ENCODE measurements around the gene RNF114. TPM values are rescaled to one million over a fixed set of nuclear protein-coding genes. Genes with fewer than 3 reads are reported as not detected.
A peak's percentile ranks its signal among the peaks of the same experiment; 100 is the strongest.
"Not testable (repeated sequence)": the region's sequence is repeated elsewhere in the genome, so short reads cannot be mapped to it uniquely, and the experiment has no call there.

RNF114 gene
- total RNA-seq, 1 donor from 2014 or later = 38.7 TPM

DNA sequence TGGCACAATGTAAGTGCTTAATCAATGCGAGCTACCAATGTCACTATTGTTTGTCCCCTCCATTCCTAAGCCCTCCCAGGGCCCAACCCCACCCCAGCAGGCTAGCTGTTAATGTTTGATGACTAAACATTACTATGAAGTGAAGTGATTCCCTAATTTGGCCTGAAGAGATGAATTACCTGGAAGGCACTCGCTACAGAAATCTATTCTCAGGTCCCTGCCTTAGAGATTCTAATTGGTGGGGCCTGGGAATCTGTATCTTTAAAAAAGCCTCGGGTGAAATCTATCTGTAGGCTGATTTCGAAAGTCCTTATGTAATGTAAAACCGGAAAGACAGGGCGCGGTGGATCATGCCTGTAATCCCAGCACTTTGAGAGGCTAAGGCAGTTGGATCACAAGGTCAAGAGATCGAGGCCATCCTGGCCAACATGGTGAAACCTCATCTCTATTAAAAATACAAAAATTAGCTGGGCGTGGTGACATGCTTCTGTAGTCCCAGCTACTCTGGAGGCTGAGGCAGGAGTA is 29.6 kb downstream of the RNF114 start:
- DNase-seq = no peak

GRCh38 chr20:49966861-49967260 is 30.7 kb downstream of the RNF114 start:
- DNase-seq = no peak

DNA sequence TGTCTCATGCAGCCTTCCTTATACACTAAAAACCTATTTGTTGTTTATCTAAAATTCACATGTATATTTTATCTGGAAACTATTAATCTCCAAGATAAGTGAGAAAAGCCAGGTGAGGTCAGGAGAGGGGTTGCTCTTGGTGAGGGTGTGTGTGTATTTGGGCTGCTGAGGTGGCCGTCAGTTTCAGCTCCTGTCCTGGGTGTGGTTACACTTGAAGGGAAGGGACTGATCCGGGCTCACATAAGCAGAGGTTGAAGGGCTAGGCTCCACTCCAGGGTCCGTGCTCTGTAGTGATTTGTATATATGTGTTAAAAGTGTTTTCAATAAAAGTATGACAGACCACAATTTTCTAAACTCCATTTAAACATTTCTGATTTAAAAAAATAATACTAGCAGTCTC is 33.0 kb downstream of the RNF114 start:
- DNase-seq = no peak

- no peak for DNase-seq
These were observed 33.7 kb downstream of the RNF114 start for GRCh38 chr20:49969946-49970345.

DNA sequence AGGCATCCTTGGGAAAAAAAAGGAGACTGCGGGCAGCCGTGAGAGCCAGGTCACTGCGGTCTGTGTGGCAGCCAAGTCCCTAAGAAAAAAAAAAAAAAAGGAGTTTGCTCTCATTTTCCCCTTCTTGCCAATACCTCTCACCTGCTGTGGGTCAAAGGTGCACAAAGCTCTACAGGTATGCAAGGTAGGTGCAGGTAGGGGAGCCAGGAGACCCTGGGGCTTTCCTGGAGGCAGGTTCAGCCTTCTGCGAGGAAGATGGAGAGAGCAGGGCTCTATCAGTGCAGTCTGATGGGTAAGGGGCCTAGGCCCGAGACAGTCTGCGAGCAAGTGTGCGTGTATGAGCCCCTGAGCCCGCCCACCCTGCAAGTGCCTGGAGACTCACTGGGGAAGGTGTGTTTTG is 34.3 kb downstream of the RNF114 start:
- no peak for DNase-seq

GRCh38 chr20:49973981-49974380 is 37.8 kb downstream of the RNF114 start:
- no peak for DNase-seq

GRCh38 chr20:49976542-49976941 is 40.3 kb downstream of the RNF114 start:
- DNase-seq = no peak

DNA sequence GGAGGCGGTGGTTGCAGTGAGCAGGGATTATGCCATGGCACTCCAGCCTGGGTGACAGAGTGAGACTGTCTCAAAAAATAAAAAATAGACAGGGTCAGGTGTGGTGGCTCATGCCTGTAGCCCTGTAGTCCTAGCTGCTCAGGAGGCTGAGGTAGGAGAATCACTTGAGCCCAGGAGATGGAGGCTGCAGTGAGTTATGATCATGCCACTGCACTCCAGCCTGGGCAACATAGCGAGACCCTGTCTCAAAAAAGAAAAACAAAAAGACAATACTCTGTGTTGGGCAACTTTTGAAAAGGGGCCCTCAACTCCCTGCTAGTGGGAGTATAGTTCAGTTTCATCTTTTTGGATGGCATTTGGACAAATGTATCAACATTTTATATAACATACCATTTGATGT is 41.5 kb downstream of the RNF114 start:
- DNase-seq = not testable (repeated sequence)

- DNase-seq = no peak
These were observed 42.5 kb downstream of the RNF114 start for GRCh38 chr20:49978685-49979029.

- peak; percentile 5 for DNase-seq
These were observed 43.0 kb downstream of the RNF114 start for GRCh38 chr20:49979030-49979832.

DNA sequence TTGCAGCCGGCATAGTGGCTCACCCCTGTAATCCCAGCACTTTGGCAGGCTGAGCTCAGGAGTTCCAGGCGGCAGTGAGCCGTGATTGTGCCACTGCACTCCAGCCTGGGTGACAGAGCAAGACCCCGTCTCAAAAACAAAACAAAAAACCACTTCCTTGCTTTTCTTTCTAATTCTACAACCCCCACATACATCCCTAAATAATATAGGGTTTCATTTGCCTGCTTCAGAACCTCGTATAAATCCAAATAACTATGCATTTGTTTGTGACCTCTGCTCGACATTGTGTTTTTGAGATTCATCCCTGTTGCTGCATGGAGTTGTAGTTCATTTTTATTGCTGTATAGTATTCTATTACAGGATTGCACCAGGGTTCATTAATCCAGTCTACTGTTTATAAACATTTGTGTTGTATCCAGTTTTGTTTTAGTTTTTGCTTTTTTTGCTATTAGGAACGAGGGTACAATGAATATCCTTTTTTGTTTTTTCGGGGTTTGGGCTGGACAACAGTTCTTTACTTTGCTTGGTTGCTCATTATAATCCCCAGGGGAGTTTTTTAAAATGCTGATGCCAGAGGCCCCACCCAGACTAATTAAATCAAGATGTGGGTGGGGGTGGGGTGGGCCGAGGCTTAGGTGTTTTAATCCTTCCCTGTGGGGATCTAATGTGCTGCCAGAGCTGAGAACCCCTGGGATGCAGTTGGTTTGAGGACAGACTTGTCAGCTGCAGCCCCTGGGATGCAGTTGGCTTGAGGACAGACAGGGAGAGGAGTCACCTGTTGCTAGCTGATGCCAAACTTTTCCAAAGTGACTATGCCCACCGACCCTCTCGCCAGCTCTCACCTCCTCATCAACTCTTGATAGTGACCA is 44.2 kb downstream of the RNF114 start:
- no peak for DNase-seq

GRCh38 chr20:49981218-49982071 is 45.2 kb downstream of the RNF114 start:
- DNase-seq = no peak

DNA sequence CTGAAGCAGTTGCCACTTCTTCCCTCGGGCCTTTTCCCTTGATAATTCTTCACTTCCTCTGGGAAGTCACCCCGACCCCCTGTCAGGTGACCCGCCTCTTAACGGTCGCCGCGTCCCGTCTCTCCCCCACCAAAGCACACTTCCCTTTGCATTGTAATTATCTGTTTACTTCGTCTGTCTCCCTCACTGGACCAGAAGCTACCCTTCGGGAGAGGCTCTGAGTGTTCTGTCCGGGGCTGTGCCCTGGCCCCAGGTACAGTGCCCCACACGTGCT is 45.8 kb downstream of the RNF114 start:
- no peak for DNase-seq

DNA sequence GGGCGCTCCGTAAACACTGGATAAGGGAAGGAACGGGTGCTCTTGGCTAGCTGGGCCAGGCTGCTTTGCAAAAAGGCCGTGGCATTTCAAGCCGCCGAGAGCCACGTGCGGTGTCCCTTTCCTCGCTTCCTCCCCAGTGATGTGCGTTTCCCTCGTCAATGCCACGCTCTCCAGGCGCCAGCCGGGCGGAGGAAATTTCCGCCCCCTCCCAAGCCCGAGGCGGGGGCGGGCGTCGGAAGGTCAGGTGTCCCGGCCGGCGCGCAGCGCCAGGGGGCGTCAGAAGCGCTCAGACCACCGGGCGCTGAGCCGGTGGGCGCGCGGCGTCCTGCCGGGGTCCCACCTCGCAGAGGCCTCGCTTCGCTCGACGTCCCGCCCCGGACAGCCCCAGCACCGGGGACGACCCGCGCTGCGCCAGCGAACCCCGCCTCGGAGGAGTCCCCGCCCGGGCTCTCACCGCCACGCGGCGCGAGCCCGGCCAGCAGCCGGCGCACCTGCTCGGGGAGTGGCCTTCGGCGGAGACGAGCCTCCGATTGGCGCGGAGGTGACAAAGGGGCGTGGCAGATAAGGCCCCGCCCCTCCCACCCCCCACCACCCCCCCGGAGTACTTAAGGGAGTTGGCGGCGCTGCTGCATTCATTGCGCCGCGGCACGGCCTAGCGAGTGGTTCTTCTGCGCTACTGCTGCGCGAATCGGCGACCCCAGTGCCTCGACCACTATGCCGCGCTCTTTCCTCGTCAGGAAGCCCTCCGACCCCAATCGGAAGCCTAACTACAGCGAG is 46.3 kb downstream of the RNF114 start, which contains the start of gene SNAI1:
Gene SNAI1, plus strand, starts transcription at position 635 of the 777 bp plus-strand sequence. Its CDS starts 80 bp downstream, at position 715.
- DNase-seq = peak; percentile 72

DNA sequence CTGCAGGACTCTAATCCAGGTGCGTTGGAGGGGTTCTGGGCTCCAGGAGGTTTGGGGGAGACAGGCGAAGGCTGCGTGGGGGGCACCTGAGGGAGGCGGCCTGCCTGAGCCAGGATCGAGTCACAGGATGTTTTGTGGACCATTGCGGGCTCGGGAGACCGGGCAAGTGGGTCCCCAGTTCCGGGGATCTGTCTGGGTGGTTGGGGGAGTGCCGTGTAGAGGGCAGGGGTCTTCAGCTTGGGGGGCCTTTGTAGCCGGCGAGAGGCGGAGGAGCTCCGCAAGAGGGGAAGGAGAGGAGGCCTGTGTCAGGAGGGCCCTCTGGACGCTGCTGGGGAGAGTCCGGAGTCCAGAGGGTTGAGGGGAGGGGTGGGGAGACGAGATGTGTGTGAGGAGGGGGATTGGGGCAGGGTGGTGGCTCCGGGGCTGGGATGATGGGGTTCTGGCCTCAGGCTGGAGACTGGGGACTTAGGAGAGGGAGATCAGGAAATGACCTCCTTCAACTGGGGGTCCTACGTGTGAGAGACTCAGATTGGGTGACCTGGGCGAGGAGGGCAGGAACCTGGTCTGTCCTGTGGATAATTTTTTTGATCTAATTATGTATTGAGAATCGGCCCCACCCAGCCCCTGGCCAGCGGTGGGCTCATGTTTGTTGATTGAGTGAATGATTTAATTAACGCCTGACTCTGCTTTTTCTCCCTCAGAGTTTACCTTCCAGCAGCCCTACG is 47.1 kb downstream of the RNF114 start:
- no peak for DNase-seq

DNA sequence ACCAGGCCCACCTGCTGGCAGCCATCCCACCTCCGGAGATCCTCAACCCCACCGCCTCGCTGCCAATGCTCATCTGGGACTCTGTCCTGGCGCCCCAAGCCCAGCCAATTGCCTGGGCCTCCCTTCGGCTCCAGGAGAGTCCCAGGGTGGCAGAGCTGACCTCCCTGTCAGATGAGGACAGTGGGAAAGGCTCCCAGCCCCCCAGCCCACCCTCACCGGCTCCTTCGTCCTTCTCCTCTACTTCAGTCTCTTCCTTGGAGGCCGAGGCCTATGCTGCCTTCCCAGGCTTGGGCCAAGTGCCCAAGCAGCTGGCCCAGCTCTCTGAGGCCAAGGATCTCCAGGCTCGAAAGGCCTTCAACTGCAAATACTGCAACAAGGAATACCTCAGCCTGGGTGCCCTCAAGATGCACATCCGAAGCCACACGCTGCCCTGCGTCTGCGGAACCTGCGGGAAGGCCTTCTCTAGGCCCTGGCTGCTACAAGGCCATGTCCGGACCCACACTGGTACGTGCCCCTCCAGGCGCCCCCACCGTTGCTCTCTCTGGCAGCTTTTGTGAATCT is 47.7 kb downstream of the RNF114 start:
- no peak for DNase-seq

DNA sequence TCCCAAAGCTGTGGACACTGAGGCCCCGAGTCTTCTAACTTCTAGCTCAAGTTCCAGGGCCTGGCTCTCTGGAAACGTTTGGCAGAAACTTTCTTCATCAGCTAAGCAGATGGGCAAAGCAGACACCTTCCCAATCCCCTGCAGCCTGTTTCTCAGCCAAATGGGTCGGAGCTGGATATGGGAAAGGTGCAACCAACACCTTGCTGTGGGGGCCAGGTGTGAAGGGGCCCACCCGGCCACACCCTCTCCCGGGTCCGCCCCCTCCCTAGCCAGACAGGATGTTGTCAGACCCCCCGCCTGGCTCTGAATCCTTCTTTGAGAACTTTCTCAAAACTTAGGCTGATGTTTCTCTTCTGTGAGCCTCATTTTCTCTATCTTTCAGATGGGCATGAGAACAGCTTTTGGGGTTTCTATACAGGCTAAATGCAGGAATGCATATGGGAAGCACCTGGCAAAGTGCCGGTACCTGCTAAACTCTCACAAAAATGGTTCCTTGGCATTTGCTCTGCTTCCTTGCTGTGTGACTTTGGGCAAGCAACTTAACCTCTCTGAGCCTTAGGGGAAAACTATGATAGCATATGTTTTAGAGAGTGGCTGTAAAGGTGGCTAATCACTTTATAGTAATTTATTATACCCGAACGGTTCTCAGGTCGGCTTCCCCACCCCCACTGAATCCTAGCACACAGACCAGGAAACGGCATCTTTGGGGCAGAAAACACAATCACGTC is 48.4 kb downstream of the RNF114 start:
- DNase-seq = no peak

- DNase-seq = no peak
These were observed 49.0 kb downstream of the RNF114 start for GRCh38 chr20:49985157-49985556.

GRCh38 chr20:49985617-49986016 is 49.4 kb downstream of the RNF114 start:
- DNase-seq = no peak

- no peak for DNase-seq
These were observed 49.9 kb downstream of the RNF114 start for GRCh38 chr20:49986049-49986448.

All from occipital lobe (tissue), 2 donors.